Transverse colon (tissue), 3 donors: Measurements from ENCODE around the gene KCND2.

Source experiments
- POLR2A ChIP-seq: fragments of 450-650 bp; IDR thresholded peaks from one replicate; pipeline ENCODE4 v1.6.1; 2016; ENCODE audit warnings: antibody characterized with exemption, mild to moderate bottlenecking, moderate library complexity
- TF ChIP-seq, protein P1 (sequence below), 5 experiments: fragments of 200-600 bp in 3 of 5; fragments of 450-650 bp in 2 of 5; sonication (generic) in 3 of 5; IDR thresholded peaks; 1 replicate in 2 of 5; 2 replicates in 3 of 5; pipeline ENCODE4 v1.5.1; 2016 to 2017; ENCODE audit warnings: antibody characterized with exemption in 5 of 5, inconsistent platforms in 3 of 5, mild to moderate bottlenecking in 2 of 5, moderate library complexity in 1 of 5

DNA sequence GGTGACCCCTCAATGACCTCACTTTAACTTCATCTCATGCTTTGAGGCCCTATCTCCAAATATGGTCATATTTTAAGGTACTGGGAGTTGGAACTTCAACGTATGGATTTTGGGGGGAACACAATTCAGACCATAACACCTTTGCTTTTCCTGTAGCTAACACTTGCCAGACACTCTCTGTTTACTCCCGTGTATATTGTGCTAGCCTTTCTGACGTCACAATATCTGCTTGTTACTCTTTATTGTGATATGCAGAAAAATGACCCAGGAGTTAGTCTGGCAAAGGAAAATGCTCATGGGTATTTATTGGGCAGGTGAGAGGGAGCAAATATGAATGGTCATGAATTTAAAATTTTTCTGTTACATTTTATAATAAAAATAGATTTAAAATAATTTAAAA lies 45.7 kb upstream of the KCND2 start:
- TF ChIP-seq, protein P1, sequence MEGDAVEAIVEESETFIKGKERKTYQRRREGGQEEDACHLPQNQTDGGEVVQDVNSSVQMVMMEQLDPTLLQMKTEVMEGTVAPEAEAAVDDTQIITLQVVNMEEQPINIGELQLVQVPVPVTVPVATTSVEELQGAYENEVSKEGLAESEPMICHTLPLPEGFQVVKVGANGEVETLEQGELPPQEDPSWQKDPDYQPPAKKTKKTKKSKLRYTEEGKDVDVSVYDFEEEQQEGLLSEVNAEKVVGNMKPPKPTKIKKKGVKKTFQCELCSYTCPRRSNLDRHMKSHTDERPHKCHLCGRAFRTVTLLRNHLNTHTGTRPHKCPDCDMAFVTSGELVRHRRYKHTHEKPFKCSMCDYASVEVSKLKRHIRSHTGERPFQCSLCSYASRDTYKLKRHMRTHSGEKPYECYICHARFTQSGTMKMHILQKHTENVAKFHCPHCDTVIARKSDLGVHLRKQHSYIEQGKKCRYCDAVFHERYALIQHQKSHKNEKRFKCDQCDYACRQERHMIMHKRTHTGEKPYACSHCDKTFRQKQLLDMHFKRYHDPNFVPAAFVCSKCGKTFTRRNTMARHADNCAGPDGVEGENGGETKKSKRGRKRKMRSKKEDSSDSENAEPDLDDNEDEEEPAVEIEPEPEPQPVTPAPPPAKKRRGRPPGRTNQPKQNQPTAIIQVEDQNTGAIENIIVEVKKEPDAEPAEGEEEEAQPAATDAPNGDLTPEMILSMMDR (IDR thresholded peaks at IDR 0.05), result no peak
- no peak for TF ChIP-seq POLR2A
